Measurements from ENCODE around the gene TPRX1. TPM values are rescaled to one million over a fixed set of nuclear protein-coding genes. Genes with fewer than 3 reads are reported as not detected.
"Not testable (repeated sequence)": the region's sequence is repeated elsewhere in the genome, so short reads cannot be mapped to it uniquely, and the experiment has no call there.

The TPRX1 gene
- total and polyA plus RNA-seq, 8 donors: not detected

GRCh38 chr19:47794526-47794925, 9.8 kb downstream of the TPRX1 start:
- no peak for DNase-seq
- Histone ChIP-seq H3K27me3 (no peaks in the 10 kb centered on the region), H3K36me3 (no peaks in the 10 kb centered on the region), H3K9me3 (no peaks in the 10 kb centered on the region), H3K4me1 (no peaks in the 10 kb centered on the region), H3K4me3 (no peak overlapping the region), H3K27ac (no peak overlapping the region)
- TF ChIP-seq, protein P1, sequence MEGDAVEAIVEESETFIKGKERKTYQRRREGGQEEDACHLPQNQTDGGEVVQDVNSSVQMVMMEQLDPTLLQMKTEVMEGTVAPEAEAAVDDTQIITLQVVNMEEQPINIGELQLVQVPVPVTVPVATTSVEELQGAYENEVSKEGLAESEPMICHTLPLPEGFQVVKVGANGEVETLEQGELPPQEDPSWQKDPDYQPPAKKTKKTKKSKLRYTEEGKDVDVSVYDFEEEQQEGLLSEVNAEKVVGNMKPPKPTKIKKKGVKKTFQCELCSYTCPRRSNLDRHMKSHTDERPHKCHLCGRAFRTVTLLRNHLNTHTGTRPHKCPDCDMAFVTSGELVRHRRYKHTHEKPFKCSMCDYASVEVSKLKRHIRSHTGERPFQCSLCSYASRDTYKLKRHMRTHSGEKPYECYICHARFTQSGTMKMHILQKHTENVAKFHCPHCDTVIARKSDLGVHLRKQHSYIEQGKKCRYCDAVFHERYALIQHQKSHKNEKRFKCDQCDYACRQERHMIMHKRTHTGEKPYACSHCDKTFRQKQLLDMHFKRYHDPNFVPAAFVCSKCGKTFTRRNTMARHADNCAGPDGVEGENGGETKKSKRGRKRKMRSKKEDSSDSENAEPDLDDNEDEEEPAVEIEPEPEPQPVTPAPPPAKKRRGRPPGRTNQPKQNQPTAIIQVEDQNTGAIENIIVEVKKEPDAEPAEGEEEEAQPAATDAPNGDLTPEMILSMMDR (IDR thresholded peaks at IDR 0.05): no peak
- ATAC-seq: no peak
- 78 to 80% methylated on average over 18 of the region's 18 CpGs for WGBS, 2 donors
- intact Hi-C loops (cut with DNase I): no loop called here
- no peak for FAIRE-seq

- intact Hi-C loops (cut with DNase I): no loop called here
- FAIRE-seq (no peak), DNase-seq (no peak), ATAC-seq (no peak)
- Histone ChIP-seq H3K27me3 (no peaks in the 10 kb centered on the region), H3K36me3 (no peaks in the 10 kb centered on the region), H3K4me1 (no peaks in the 10 kb centered on the region), H3K9me3 (no peaks in the 10 kb centered on the region), H3K27ac (no peak overlapping the region), H3K4me3 (no peak overlapping the region)
- WGBS, 2 donors: 96 to 97% methylated on average over 1 of the region's 1 CpG
- TF ChIP-seq, protein P1 (IDR thresholded peaks at IDR 0.05): no peak
These were observed 11.7 kb downstream of the TPRX1 start for GRCh38 chr19:47792616-47793015.

- H3K27me3 ChIP-seq: no peaks in the 10 kb centered on the region
- ATAC-seq (peak; percentile 84 to 88 (median 84)), FAIRE-seq (no peak), DNase-seq (peak; percentile 70 to 98 (median 86))
- no peak overlapping the region for H3K27ac ChIP-seq
- TF ChIP-seq, protein P1 (IDR thresholded peaks at IDR 0.05): peak; percentile 55 to 76 (median 70)
- H3K4me1 ChIP-seq: no peaks in the 10 kb centered on the region
- no peaks in the 10 kb centered on the region for H3K9me3 ChIP-seq
- intact Hi-C loops (cut with DNase I): no loop called here
- no peak overlapping the region for H3K4me3 ChIP-seq
- WGBS, 2 donors: 8 to 9% methylated on average over 10 of the region's 10 CpGs
- peaks cover 0 to 5% (median 0%) of the 10 kb centered on the region in 3 donors for H3K36me3 ChIP-seq
These were observed 13.9 kb downstream of the TPRX1 start for GRCh38 chr19:47790398-47790814.

DNA sequence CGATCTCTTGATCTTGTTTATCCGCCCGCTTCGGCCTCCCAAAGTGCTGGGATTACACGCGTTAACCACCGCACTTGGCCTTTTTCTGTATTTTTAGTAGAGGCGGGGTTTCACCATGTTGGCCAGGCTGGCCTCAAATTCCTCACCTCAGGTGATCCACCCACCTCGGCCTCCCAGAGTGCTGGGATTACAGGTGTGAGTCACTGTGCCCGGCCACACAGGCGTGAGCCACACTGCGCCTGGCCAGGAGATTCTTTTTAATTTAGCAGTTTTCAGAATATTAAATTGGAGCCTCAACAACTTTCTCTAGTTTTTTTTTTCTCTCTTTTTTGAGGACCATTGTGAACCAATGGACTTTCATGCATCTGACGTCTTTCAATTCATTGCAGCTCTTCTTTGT, 14.5 kb downstream of the TPRX1 start:
- intact Hi-C loops (cut with DNase I): loop anchor here in 2 of 3 donors (10.0 kb wide), 1 partner anchor 75 kb away; the partner anchor contains the start of gene EHD2 (in 2 of the 2)
- FAIRE-seq, H3K27me3 ChIP-seq, DNase-seq, H3K27ac ChIP-seq, H3K4me1 ChIP-seq, H3K4me3 ChIP-seq, ATAC-seq, H3K36me3 ChIP-seq, H3K9me3 ChIP-seq: not testable (repeated sequence)
- 82 to 88% methylated on average over 13 of the region's 13 CpGs for WGBS, 2 donors

GRCh38 chr19:47787307-47787706, 17.0 kb downstream of the TPRX1 start:
- WGBS, 2 donors: 76 to 81% methylated on average over 10 of the region's 10 CpGs
- not testable (repeated sequence) for H3K4me3 ChIP-seq, H3K9me3 ChIP-seq, H3K27me3 ChIP-seq, ATAC-seq, H3K36me3 ChIP-seq, H3K4me1 ChIP-seq, FAIRE-seq, H3K27ac ChIP-seq, DNase-seq
- intact Hi-C loops (cut with DNase I): loop anchor here in 2 of 3 donors (2.0 to 10.0 kb wide), 2 partner anchors 23 to 73 kb away; partner anchors contain the start of gene EHD2 (in 2 of the 2)

DNA sequence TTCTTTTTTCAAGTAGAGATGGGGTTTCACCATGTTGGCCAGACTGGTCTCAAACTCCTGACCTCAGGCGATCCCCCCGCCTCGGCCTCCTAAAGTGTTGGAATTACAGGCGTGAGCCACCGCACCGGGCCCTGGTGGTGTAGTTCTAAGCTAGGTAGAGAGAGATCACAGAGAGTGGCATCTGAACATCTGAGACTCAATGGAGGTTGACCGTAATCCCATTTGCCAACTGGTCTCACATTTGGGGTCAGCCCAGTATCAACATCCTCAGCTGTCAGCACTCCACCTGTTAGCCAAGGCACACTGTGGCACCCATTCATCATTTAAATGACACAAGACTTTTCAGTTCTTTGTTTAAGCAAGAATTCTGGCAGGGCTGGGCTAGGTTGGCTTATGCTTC, 17.8 kb downstream of the TPRX1 start:
- no peak overlapping the region for H3K4me3 ChIP-seq
- 95% methylated on average over 7 of the region's 7 CpGs for WGBS, 2 donors
- intact Hi-C loops (cut with DNase I): loop anchor here in 2 of 3 donors (2.0 to 10.0 kb wide), 2 partner anchors 22 to 72 kb away; partner anchors contain the start of gene EHD2 (in 2 of the 2)
- H3K36me3 ChIP-seq: peaks cover 0 to 8% (median 0%) of the 10 kb centered on the region in 3 donors
- DNase-seq (no peak), ATAC-seq (no peak), FAIRE-seq (no peak)
- H3K4me1 ChIP-seq: peaks cover 0 to 5% (median 0%) of the 10 kb centered on the region in 3 donors
- TF ChIP-seq, protein P1 (IDR thresholded peaks at IDR 0.05): no peak
- H3K27me3 ChIP-seq: no peaks in the 10 kb centered on the region
- no peak overlapping the region for H3K27ac ChIP-seq
- no peaks in the 10 kb centered on the region for H3K9me3 ChIP-seq

Data from pancreas (tissue), 10 donors.